Ureter (tissue), 1 donor: ENCODE data around the gene MYT1. TPM values are rescaled to one million over a fixed set of nuclear protein-coding genes. Genes with fewer than 3 reads are reported as not detected.

ENCODE experiments used
- DNase-seq: peaks from one replicate; pipeline ENCODE4 v3.0.0-alpha.2; 2020; ENCODE audit warnings: low spot score
- total RNA-seq: library from RNA; stranded (reverse); gene quantifications from one replicate; pipeline ENCODE4 v1.2.4, GENCODE V29; 2023
- donor health status: DM: yes; HTN: yes; CAD: no.

Gene MYT1
- total RNA-seq, 1 donor from 2014 or later: 0.18 TPM

- no peak for DNase-seq
These were observed 10.2 kb upstream of the MYT1 start for GRCh38 chr20:64153861-64154589.

GRCh38 chr20:64154590-64155257, 9.5 kb upstream of the MYT1 start:
- no peak for DNase-seq

GRCh38 chr20:64155258-64156135, 8.8 kb upstream of the MYT1 start:
- DNase-seq: no peak

GRCh38 chr20:64156136-64156885, 7.9 kb upstream of the MYT1 start:
- DNase-seq: peak; percentile 70

GRCh38 chr20:64156886-64157875, 7.1 kb upstream of the MYT1 start:
- DNase-seq: no peak

GRCh38 chr20:64157878-64158277, 6.4 kb upstream of the MYT1 start:
- DNase-seq: peak; percentile 62

GRCh38 chr20:64158346-64159285, 5.6 kb upstream of the MYT1 start:
- DNase-seq: peak; percentile 67

- DNase-seq: no peak
These were observed 5.0 kb upstream of the MYT1 start for GRCh38 chr20:64159286-64159680.

- DNase-seq: no peak
These were observed 4.5 kb upstream of the MYT1 start for GRCh38 chr20:64159711-64160110.

- no peak for DNase-seq
These were observed 4.1 kb upstream of the MYT1 start for GRCh38 chr20:64160118-64160517.

- DNase-seq: no peak
These were observed 3.5 kb upstream of the MYT1 start for GRCh38 chr20:64160526-64161355.

- DNase-seq: no peak
These were observed 2.7 kb upstream of the MYT1 start for GRCh38 chr20:64161356-64162238.

GRCh38 chr20:64162239-64162910, 1.9 kb upstream of the MYT1 start:
- DNase-seq: no peak

GRCh38 chr20:64163776-64164122, 503 bp upstream of the MYT1 start:
- DNase-seq: no peak

- no peak for DNase-seq
These were observed 1.8 kb downstream of the MYT1 start for GRCh38 chr20:64165866-64166600.
